HCT116 (cell line): Measurements from ENCODE around the gene NOLC1. TPM values are rescaled to one million over a fixed set of nuclear protein-coding genes. Genes with fewer than 3 reads are reported as not detected.

Source experiments
- ATAC-seq: fragments of 200-7000 bp; cut with Tn5 transposase; 2 replicates; pipeline ENCODE4 v1.9.1; 2020; ENCODE audit warnings: mild to moderate bottlenecking, moderate library complexity
- BruUV-seq: library from RNA; stranded (reverse); fragments of 400-500 nt; replicated peaks from 2 replicates; lab custom pipeline; 2021; lab: Mats Ljungman, UMichigan
- CTCF ChIA-PET: fragments of 300-600 bp; sonication (Branson Sonifier 250); formaldehyde crosslinking; loops from one replicate; lab custom pipeline; 2021; ENCODE audit warnings: antibody characterized with exemption; lab: Charles Lee
- POLR2A ChIA-PET: fragments of 300-600, 350-600 bp; sonication (Branson Sonifier 250); formaldehyde crosslinking; loops from one replicate; lab custom pipeline; 2021; ENCODE audit warnings: antibody characterized with exemption; lab: Charles Lee
- RAD21 ChIA-PET, 2 experiments: fragments of 300-600 bp; sonication (Branson Sonifier 250); formaldehyde crosslinking; loops; one replicate each; lab custom pipeline; 2023; ENCODE audit warnings: low total read pairs in 2 of 2; ENCODE audit not compliant: uncharacterized antibody in 2 of 2, unreplicated experiment in 2 of 2, low non-redundant PET in 1 of 2; lab: Charles Lee
- DNase-seq: peaks from one replicate; pipeline ENCODE4 v3.0.0-alpha.2; 2010; ENCODE audit warnings: low read depth, low spot score
- H2AFZ ChIP-seq: fragments of 200-600 bp; shearing (Covaris generic), sonication (generic); 2 replicates; pipeline ENCODE4 v1.6.1; 2017; ENCODE audit warnings: low read depth, mixed run types, mixed read lengths, antibody characterized with exemption, low read length; ENCODE audit not compliant: poor library complexity, severe bottlenecking
- H3K27ac ChIP-seq: 2 replicates; pipeline ENCODE4 v1.5.1; 2012; ENCODE audit warnings: low read depth, low read length
- H3K27me3 ChIP-seq: fragments of 200-600 bp; sonication (generic); 2 replicates; pipeline ENCODE4 v1.6.1; 2016; ENCODE audit warnings: mixed run types, low read length, mixed read lengths; ENCODE audit not compliant: insufficient read depth
- H3K36me3 ChIP-seq, 2 experiments: fragments of 200-500 bp in 1 of 2; fragments of 200-600 bp in 1 of 2; sonication (Bioruptor generic) in 1 of 2; sonication (generic) in 1 of 2; 2 replicates each; pipeline versions ENCODE4 v1.5.1 to v1.6.1; 2014 to 2016; ENCODE audit warnings: low read length in 2 of 2, inconsistent platforms in 1 of 2, mixed read lengths in 1 of 2, mixed run types in 1 of 2; ENCODE audit not compliant: insufficient read depth in 2 of 2, control insufficient read depth in 1 of 2
- H3K4me1 ChIP-seq, 2 experiments: fragments of 200-600 bp in 1 of 2; sonication (generic) in 1 of 2; 2 replicates each; pipeline versions ENCODE4 v1.5.1 to v1.6.1; 2012 to 2017; ENCODE audit warnings: low read length in 2 of 2, inconsistent platforms in 1 of 2, mild to moderate bottlenecking in 1 of 2, mixed read lengths in 1 of 2, mixed run types in 1 of 2, moderate library complexity in 1 of 2; ENCODE audit not compliant: insufficient read depth in 2 of 2, control insufficient read depth in 1 of 2
- H3K4me2 ChIP-seq: fragments of 200-600 bp; sonication (generic); 2 replicates; pipeline ENCODE4 v1.6.1; 2017; ENCODE audit warnings: mixed run types, low read length, mixed read lengths
- H3K4me3 ChIP-seq, 2 experiments: fragments of 200-600 bp in 1 of 2; sonication (generic) in 1 of 2; replicated peaks in 1 of 2; 2 replicates each; pipeline ENCODE4 v1.5.1; 2011 to 2016; ENCODE audit warnings: low read length in 2 of 2, control low read depth in 1 of 2, low read depth in 1 of 2, mild to moderate bottlenecking in 1 of 2, mixed read lengths in 1 of 2, mixed run types in 1 of 2
- H3K79me2 ChIP-seq: fragments of 200-600 bp; sonication (generic); 2 replicates; pipeline ENCODE4 v1.6.1; 2017; ENCODE audit warnings: mild to moderate bottlenecking, mixed run types, low read length, moderate library complexity, mixed read lengths; ENCODE audit not compliant: insufficient read depth
- H3K9ac ChIP-seq: fragments of 200-600 bp; sonication (generic); 2 replicates; pipeline ENCODE4 v1.6.1; 2016; ENCODE audit warnings: low read length, mixed read lengths
- H3K9me2 ChIP-seq: fragments of 200-600 bp; sonication (generic), shearing (Covaris generic); 2 replicates; pipeline ENCODE4 v1.6.1; 2017; ENCODE audit warnings: mixed run types, mild to moderate bottlenecking, moderate library complexity; ENCODE audit not compliant: insufficient read depth
- H3K9me3 ChIP-seq, 2 experiments: fragments of 200-500 bp in 1 of 2; fragments of 200-600 bp in 1 of 2; sonication (Bioruptor generic) in 1 of 2; sonication (generic) in 1 of 2; 2 replicates each; pipeline ENCODE4 v1.6.1; 2014 to 2017; ENCODE audit warnings: low read length in 2 of 2, mixed read lengths in 2 of 2, inconsistent platforms in 1 of 2, low read depth in 1 of 2, mild to moderate bottlenecking in 1 of 2, mixed run types in 1 of 2, moderate library complexity in 1 of 2; ENCODE audit not compliant: control insufficient read depth in 1 of 2, insufficient read depth in 1 of 2
- H4K20me1 ChIP-seq: fragments of 200-600 bp; sonication (generic), shearing (Covaris generic); 2 replicates; pipeline ENCODE4 v1.6.1; 2017; ENCODE audit warnings: mixed run types, mild to moderate bottlenecking, moderate library complexity; ENCODE audit not compliant: insufficient read depth
- FOSL1 ChIP-seq: IDR thresholded peaks from 2 replicates; pipeline ENCODE4 v1.6.1; 2012; ENCODE audit warnings: low read depth
- ZFX ChIP-seq: fragments of 450-650 bp; IDR thresholded peaks from 2 replicates; pipeline ENCODE4 v1.6.1; 2017
- intact Hi-C: fragments of 100-400 bp; cut with micrococcal nuclease; formaldehyde crosslinking; loops from 2 replicates; pipeline ENCODE4 v1.10.0; 2022
- total RNA-seq: library from RNA; stranded (reverse); gene quantifications from one replicate; pipeline ENCODE4 v1.2.1, GENCODE V29; 2021; ENCODE audit not compliant: unreplicated experiment
- TF ChIP-seq, protein P1 (sequence below): IDR thresholded peaks from 2 replicates; pipeline ENCODE4 v1.6.1; 2012

The NOLC1 gene
- total RNA-seq, 1 experiment from 2014 or later = 231 TPM

GRCh38 chr10:102133373-102134195, 18.6 kb upstream of the NOLC1 start:
- no TSS peak for BruUV-seq
- CTCF ChIA-PET = no interaction called here
- Histone ChIP-seq H3K9ac (peak overlapping the region; percentile 99), H3K27ac (peak overlapping the region; percentile 98), H3K9me3 (no peaks in the 10 kb centered on the region), H3K27me3 (no peaks in the 10 kb centered on the region), H3K9me2 (no peaks in the 10 kb centered on the region), H3K4me1 (peaks cover 20 to 33% of the 10 kb centered on the region in 2 experiments), H4K20me1 (peaks cover 35% of the 10 kb centered on the region; the same call in 1 of the 2 replicates), H3K4me3 (peak overlapping the region; percentile 93), H3K79me2 (peaks cover 58% of the 10 kb centered on the region), H3K36me3 (peaks cover 12 to 41% of the 10 kb centered on the region in 2 experiments), H2AFZ (no peak overlapping the region), H3K4me2 (peak overlapping the region; percentile 87)
- ATAC-seq (peak; percentile 45), DNase-seq (no peak)
- intact Hi-C loops = no loop called here
- TF ChIP-seq ZFX (peak; percentile 52), FOSL1 (no peak)
- POLR2A ChIA-PET = no interaction called here
- RAD21 ChIA-PET = no interaction called here

DNA sequence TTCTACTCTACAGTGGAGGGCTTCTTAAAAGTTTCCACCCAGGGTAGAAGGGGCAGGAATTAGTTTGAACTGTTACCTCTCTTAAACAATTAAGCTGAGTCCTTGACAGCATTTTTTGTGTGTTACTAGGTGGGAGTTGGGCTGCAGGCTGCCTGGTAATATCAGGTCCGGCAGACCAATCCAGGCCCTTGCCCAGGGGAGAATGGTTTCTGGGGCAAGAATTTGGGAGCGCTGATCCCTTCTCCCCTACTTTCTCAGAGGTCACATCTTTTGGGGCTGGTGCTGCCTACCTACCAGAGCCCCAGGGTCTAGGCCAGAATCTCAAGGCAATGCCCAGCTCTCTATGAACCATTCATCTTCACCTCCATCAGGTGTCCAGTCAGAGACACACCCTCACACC, 17.8 kb upstream of the NOLC1 start:
- RAD21 ChIA-PET = no interaction called here
- CTCF ChIA-PET = interaction anchor here (0.9 kb wide), 1 partner anchor 35 kb away, joined by 3 read pairs; no protein-coding TSS in a partner anchor
- peaks cover 66% of the 10 kb centered on the region for H3K79me2 ChIP-seq
- no peak for DNase-seq
- peaks cover 20 to 50% of the 10 kb centered on the region in 2 experiments for H3K36me3 ChIP-seq
- peaks cover 35% of the 10 kb centered on the region; the same call in 1 of the 2 replicates for H4K20me1 ChIP-seq
- peak overlapping the region; percentile 99 for H3K9ac ChIP-seq
- TSS peak; percentile 70 for BruUV-seq
- H3K27ac ChIP-seq = peak overlapping the region; percentile 98
- POLR2A ChIA-PET = interaction anchor here (2.0 kb wide), 1 partner anchor 17 kb away, joined by 9 read pairs; the partner anchor contains the start of gene NOLC1
- peak overlapping the region; percentile 87 for H3K4me2 ChIP-seq
- no peaks in the 10 kb centered on the region for H3K9me3 ChIP-seq
- H3K9me2 ChIP-seq = no peaks in the 10 kb centered on the region
- H2AFZ ChIP-seq = no peak overlapping the region
- H3K27me3 ChIP-seq = no peaks in the 10 kb centered on the region
- H3K4me1 ChIP-seq = peaks cover 20 to 33% of the 10 kb centered on the region in 2 experiments
- TF ChIP-seq, protein P1, sequence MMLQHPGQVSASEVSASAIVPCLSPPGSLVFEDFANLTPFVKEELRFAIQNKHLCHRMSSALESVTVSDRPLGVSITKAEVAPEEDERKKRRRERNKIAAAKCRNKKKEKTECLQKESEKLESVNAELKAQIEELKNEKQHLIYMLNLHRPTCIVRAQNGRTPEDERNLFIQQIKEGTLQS = no peak
- TF ChIP-seq, all 23 proteins: peak for 0
- intact Hi-C loops = no loop called here
- ATAC-seq = no peak
- peak overlapping the region; percentile 93 for H3K4me3 ChIP-seq
